OCI-LY1 (cell line): ENCODE results near the gene MCM7.

Experiments used
- H2AFZ ChIP-seq: fragments of 200-600 bp; sonication (generic), shearing (Covaris generic); 2 replicates; pipeline ENCODE4 v1.6.0; 2014; ENCODE audit warnings: antibody characterized with exemption, mild to moderate bottlenecking, low read length
- H3F3A ChIP-seq: fragments of 200-600 bp; sonication (generic), shearing (Covaris generic); 2 replicates; pipeline ENCODE4 v1.6.0; 2014; ENCODE audit warnings: mild to moderate bottlenecking, antibody characterized with exemption, low read length, moderate library complexity; ENCODE audit not compliant: insufficient read depth
- H3K27ac ChIP-seq: fragments of 200-600 bp; sonication (generic); 2 replicates; pipeline ENCODE4 v1.5.1; 2014; ENCODE audit warnings: low read length, mixed run types, mild to moderate bottlenecking, low read depth; ENCODE audit not compliant: poor library complexity, severe bottlenecking
- H3K27me3 ChIP-seq: fragments of 200-600 bp; sonication (generic); 2 replicates; pipeline ENCODE4 v1.6.0; 2014; ENCODE audit warnings: antibody characterized with exemption, mild to moderate bottlenecking, low read length, moderate library complexity; ENCODE audit not compliant: insufficient read depth
- H3K36me3 ChIP-seq: fragments of 200-600 bp; sonication (generic); 2 replicates; pipeline ENCODE4 v1.6.1; 2014; ENCODE audit warnings: mild to moderate bottlenecking, antibody characterized with exemption, low read length, moderate library complexity, mixed read lengths; ENCODE audit not compliant: insufficient read depth
- H3K4me1 ChIP-seq: fragments of 200-600 bp; sonication (generic); 2 replicates; pipeline ENCODE4 v1.5.1; 2014; ENCODE audit warnings: mild to moderate bottlenecking, low read length, moderate library complexity; ENCODE audit not compliant: insufficient read depth, severe bottlenecking
- H3K4me2 ChIP-seq: fragments of 200-600 bp; sonication (generic), shearing (Covaris generic); 2 replicates; pipeline ENCODE4 v1.6.1; 2014; ENCODE audit warnings: low read length
- H3K4me3 ChIP-seq: fragments of 200-600 bp; sonication (generic); 2 replicates; pipeline ENCODE4 v1.5.1; 2014; ENCODE audit warnings: low read length, low read depth, mild to moderate bottlenecking, mixed read lengths; ENCODE audit not compliant: poor library complexity, severe bottlenecking
- H3K79me2 ChIP-seq: fragments of 200-600 bp; shearing (Covaris generic); 2 replicates; pipeline ENCODE4 v1.6.1; 2016; ENCODE audit warnings: mixed run types, low read length, mixed read lengths; ENCODE audit not compliant: insufficient read depth
- H3K9ac ChIP-seq: fragments of 200-600 bp; sonication (generic), shearing (Covaris generic); 2 replicates; pipeline ENCODE4 v1.6.1; 2014; ENCODE audit warnings: mild to moderate bottlenecking, low read length, mixed read lengths
- H3K9me2 ChIP-seq: fragments of 200-600 bp; sonication (generic), shearing (Covaris generic); 2 replicates; pipeline ENCODE4 v1.6.1; 2014; ENCODE audit warnings: low read depth, mild to moderate bottlenecking, low read length, mixed read lengths
- H3K9me3 ChIP-seq: fragments of 200-600 bp; shearing (Covaris generic); 2 replicates; pipeline ENCODE4 v1.6.1; 2014; ENCODE audit warnings: low read length, mixed read lengths
- H4K20me1 ChIP-seq: fragments of 200-600 bp; sonication (generic), shearing (Covaris generic); 2 replicates; pipeline ENCODE4 v1.6.0; 2016; ENCODE audit warnings: mild to moderate bottlenecking, low read length; ENCODE audit not compliant: insufficient read depth
- EZH2 ChIP-seq: fragments of 200-600 bp; sonication (generic), shearing (Covaris generic); IDR thresholded peaks from 2 replicates; pipeline ENCODE4 v1.8.0; 2017; ENCODE audit warnings: borderline replicate concordance, mixed run types, mild to moderate bottlenecking, antibody characterized with exemption, low read length, moderate library complexity, mixed read lengths
- TF ChIP-seq, protein P1 (sequence below): fragments of 200-600 bp; sonication (generic), shearing (Covaris generic); IDR thresholded peaks from 2 replicates; pipeline ENCODE4 v1.5.1; 2017; ENCODE audit warnings: mild to moderate bottlenecking, antibody characterized with exemption, low read length, moderate library complexity, mixed read lengths

MCM7 gene

DNA sequence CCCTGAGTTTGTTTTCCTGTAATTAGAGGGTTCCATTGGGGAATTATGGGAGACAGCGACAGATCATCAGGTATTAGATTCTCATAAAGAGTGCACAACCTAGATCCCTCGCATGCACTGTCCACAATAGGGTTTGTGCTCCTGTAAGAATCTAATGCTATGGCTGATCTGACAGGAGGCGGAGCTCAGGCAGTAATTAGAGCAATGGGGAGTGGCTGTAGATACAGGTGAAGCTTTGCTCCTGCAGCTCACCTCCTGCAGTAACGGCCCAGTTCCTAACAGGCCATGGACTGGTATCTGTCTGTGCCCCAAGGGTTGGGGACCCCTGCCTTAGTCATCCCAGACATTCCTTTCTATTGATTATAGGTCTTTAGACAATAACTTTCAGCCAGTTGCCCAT is 52.5 kb downstream of the MCM7 start:
- Histone ChIP-seq H2AFZ (no peak overlapping the region; the same call in 1 of the 2 replicates), H3K36me3 (no peaks in the 10 kb centered on the region), H3K9me3 (no peaks in the 10 kb centered on the region), H3K79me2 (no peaks in the 10 kb centered on the region), H4K20me1 (no peaks in the 10 kb centered on the region), H3K27me3 (no peaks in the 10 kb centered on the region), H3K4me3 (no peak overlapping the region), H3K27ac (no peak overlapping the region), H3K9ac (no peak overlapping the region; the same call in 1 of the 2 replicates), H3F3A (no peaks in the 10 kb centered on the region), H3K4me1 (peaks cover 27% of the 10 kb centered on the region), H3K9me2 (no peaks in the 10 kb centered on the region), H3K4me2 (peak overlapping the region; percentile 82; the same call in 1 of the 2 replicates)
- TF ChIP-seq, protein P1, sequence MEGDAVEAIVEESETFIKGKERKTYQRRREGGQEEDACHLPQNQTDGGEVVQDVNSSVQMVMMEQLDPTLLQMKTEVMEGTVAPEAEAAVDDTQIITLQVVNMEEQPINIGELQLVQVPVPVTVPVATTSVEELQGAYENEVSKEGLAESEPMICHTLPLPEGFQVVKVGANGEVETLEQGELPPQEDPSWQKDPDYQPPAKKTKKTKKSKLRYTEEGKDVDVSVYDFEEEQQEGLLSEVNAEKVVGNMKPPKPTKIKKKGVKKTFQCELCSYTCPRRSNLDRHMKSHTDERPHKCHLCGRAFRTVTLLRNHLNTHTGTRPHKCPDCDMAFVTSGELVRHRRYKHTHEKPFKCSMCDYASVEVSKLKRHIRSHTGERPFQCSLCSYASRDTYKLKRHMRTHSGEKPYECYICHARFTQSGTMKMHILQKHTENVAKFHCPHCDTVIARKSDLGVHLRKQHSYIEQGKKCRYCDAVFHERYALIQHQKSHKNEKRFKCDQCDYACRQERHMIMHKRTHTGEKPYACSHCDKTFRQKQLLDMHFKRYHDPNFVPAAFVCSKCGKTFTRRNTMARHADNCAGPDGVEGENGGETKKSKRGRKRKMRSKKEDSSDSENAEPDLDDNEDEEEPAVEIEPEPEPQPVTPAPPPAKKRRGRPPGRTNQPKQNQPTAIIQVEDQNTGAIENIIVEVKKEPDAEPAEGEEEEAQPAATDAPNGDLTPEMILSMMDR: no peak
- no peak for TF ChIP-seq EZH2

DNA sequence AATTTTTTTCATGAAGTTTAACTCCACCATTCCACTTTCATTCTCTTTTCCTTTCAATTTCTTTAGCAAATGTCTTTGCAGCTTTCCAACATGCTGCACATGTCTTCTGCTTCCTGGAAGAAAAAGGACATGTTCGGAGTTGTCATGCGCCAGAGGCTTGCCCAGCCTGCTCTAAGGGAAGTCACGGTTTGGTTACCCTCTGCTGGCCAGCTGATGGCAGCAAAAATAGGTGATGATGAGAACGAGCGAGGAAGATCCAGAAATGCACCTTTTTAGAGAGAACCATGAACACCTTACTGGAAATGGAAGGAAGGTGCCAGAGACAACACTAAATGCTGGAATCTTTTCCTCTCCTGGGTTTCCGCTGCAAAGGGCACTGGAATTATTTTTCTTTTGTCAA is 56.5 kb downstream of the MCM7 start:
- no peaks in the 10 kb centered on the region for H3K9me2 ChIP-seq
- no peak overlapping the region for H3K9ac ChIP-seq
- H3K4me3 ChIP-seq: peak overlapping the region; percentile 24
- H3F3A ChIP-seq: 0 out of 2 replicates have a peak, but pooled peaks cover 1% of the 10 kb centered on the region
- no peaks in the 10 kb centered on the region for H3K36me3 ChIP-seq
- peak overlapping the region; percentile 22 for H3K4me2 ChIP-seq
- TF ChIP-seq EZH2: no peak
- TF ChIP-seq, protein P1: peak; percentile 50
- no peak overlapping the region for H2AFZ ChIP-seq
- peaks cover 5% of the 10 kb centered on the region; the same call in 1 of the 2 replicates for H3K9me3 ChIP-seq
- no peaks in the 10 kb centered on the region for H4K20me1 ChIP-seq
- no peak overlapping the region for H3K27ac ChIP-seq
- no peaks in the 10 kb centered on the region for H3K79me2 ChIP-seq
- peaks cover 17% of the 10 kb centered on the region for H3K4me1 ChIP-seq
- H3K27me3 ChIP-seq: no peaks in the 10 kb centered on the region
